Hepatocyte (in vitro differentiated cells): Measurements from ENCODE around the gene OSMR. TPM values are rescaled to one million over a fixed set of nuclear protein-coding genes. Genes with fewer than 3 reads are reported as not detected.

ENCODE experiments used
- DNase-seq: peaks from one replicate; pipeline ENCODE4 v3.0.0-alpha.2; 2016; ENCODE audit warnings: low spot score
- H2AFZ ChIP-seq: fragments of 200-600 bp; sonication (generic); 2 replicates; pipeline ENCODE4 v1.6.0; 2016; ENCODE audit warnings: antibody characterized with exemption, mild to moderate bottlenecking
- H3K27ac ChIP-seq: fragments of 200-600 bp; sonication (generic); 2 replicates; pipeline ENCODE4 v1.5.1; 2016; ENCODE audit warnings: mild to moderate bottlenecking
- H3K27me3 ChIP-seq: fragments of 200-600 bp; sonication (generic); 2 replicates; pipeline ENCODE4 v1.6.1; 2016
- H3K36me3 ChIP-seq: fragments of 200-600 bp; sonication (generic); replicated peaks from 2 replicates; pipeline ENCODE4 v1.5.1; 2016; ENCODE audit warnings: low read depth; ENCODE audit not compliant: insufficient read depth
- H3K4me1 ChIP-seq: fragments of 200-600 bp; sonication (generic); 2 replicates; pipeline ENCODE4 v1.5.1; 2016; ENCODE audit warnings: mild to moderate bottlenecking, moderate library complexity; ENCODE audit not compliant: insufficient read depth
- H3K4me2 ChIP-seq: fragments of 200-600 bp; sonication (generic); 2 replicates; pipeline ENCODE4 v1.6.0; 2016
- H3K4me3 ChIP-seq: fragments of 200-600 bp; sonication (generic); 2 replicates; pipeline ENCODE4 v1.5.1; 2016; ENCODE audit warnings: mild to moderate bottlenecking
- H3K79me2 ChIP-seq: fragments of 200-600 bp; sonication (generic); 2 replicates; pipeline ENCODE4 v1.6.0; 2017; ENCODE audit warnings: mild to moderate bottlenecking
- H3K9me2 ChIP-seq: fragments of 200-600 bp; sonication (generic); replicated peaks from 2 replicates; pipeline ENCODE4 v1.6.0; 2017; ENCODE audit warnings: mild to moderate bottlenecking; ENCODE audit not compliant: insufficient read depth
- H3K9me3 ChIP-seq: fragments of 200-600 bp; sonication (generic); 2 replicates; pipeline ENCODE4 v1.5.1; 2016; ENCODE audit warnings: low read depth, mild to moderate bottlenecking
- H4K20me1 ChIP-seq: fragments of 200-600 bp; sonication (generic); 2 replicates; pipeline ENCODE4 v1.6.0; 2016; ENCODE audit warnings: mild to moderate bottlenecking; ENCODE audit not compliant: insufficient read depth, poor library complexity, severe bottlenecking
- CTCF ChIP-seq: fragments of 200-600 bp; sonication (generic); IDR thresholded peaks from 2 replicates; pipeline ENCODE4 v1.5.1; 2016; ENCODE audit warnings: antibody characterized with exemption, mild to moderate bottlenecking; ENCODE audit not compliant: poor library complexity
- EZH2 ChIP-seq: fragments of 200-600 bp; sonication (generic); IDR thresholded peaks from 2 replicates; pipeline ENCODE4 v1.6.1; 2016; ENCODE audit warnings: antibody characterized with exemption, mild to moderate bottlenecking, borderline replicate concordance
- EZH2phosphoT487 ChIP-seq: fragments of 200-600 bp; sonication (generic); IDR thresholded peaks from one replicate; pipeline ENCODE4 v1.6.1; 2018; ENCODE audit warnings: antibody characterized with exemption, mild to moderate bottlenecking, low read depth, moderate library complexity; ENCODE audit not compliant: unreplicated experiment, severe bottlenecking
- WGBS: methylation state at CpG from one replicate; pipeline ENCODE4 v1.1.6; 2016; ENCODE audit warnings: low lambda C conversion rate; ENCODE audit errors: missing lambda C conversion rate; 5-methylcytosine and 5-hydroxymethylcytosine counted together
- polyA plus RNA-seq: library from polyadenylated mRNA; unstranded; fragments of >200 nt; fragmentation: Nextera tagmentation; extraction: Ambion mirVana; gene quantifications from 2 replicates; pipeline ENCODE4 v1.2.1, GENCODE V29; 2016
- total RNA-seq: library from RNA; depleted of rRNA; stranded (reverse); fragments of >200 nt; gene quantifications from 2 replicates; pipeline ENCODE4 v1.2.3, GENCODE V29; 2014

Gene OSMR
- total and polyA plus RNA-seq, 2 experiments from 2014 or later: 15.1 to 17.6 TPM

- Histone ChIP-seq H3K27ac (no peak overlapping the region), H3K4me2 (peak overlapping the region; percentile 18), H3K4me3 (no peak overlapping the region), H3K79me2 (no peaks in the 10 kb centered on the region), H3K27me3 (no peaks in the 10 kb centered on the region), H3K9me2 (no peaks in the 10 kb centered on the region), H3K36me3 (no peaks in the 10 kb centered on the region), H3K4me1 (peaks cover 5% of the 10 kb centered on the region), H2AFZ (no peak overlapping the region), H4K20me1 (no peaks in the 10 kb centered on the region), H3K9me3 (no peaks in the 10 kb centered on the region)
- no peak for DNase-seq
- TF ChIP-seq EZH2 (no peak), CTCF (no peak), EZH2phosphoT487 (no peak)
- WGBS: 68% methylated on average over 3 of the region's 3 CpGs
Observed at GRCh38 chr5:38923661-38924451, 78.0 kb downstream of the OSMR start.

- H3K27me3 ChIP-seq: no peaks in the 10 kb centered on the region
- H3K4me2 ChIP-seq: no peak overlapping the region
- TF ChIP-seq CTCF (no peak), EZH2phosphoT487 (no peak), EZH2 (no peak)
- peak overlapping the region; percentile 38 for H3K27ac ChIP-seq
- H3K4me3 ChIP-seq: no peak overlapping the region
- no peaks in the 10 kb centered on the region for H3K9me3 ChIP-seq
- peak; percentile 11 for DNase-seq
- H3K4me1 ChIP-seq: peaks cover 5% of the 10 kb centered on the region
- 72% methylated on average over 6 of the region's 6 CpGs for WGBS
- H3K9me2 ChIP-seq: no peaks in the 10 kb centered on the region
- H3K36me3 ChIP-seq: no peaks in the 10 kb centered on the region
- no peak overlapping the region for H2AFZ ChIP-seq
- no peaks in the 10 kb centered on the region for H4K20me1 ChIP-seq
- no peaks in the 10 kb centered on the region for H3K79me2 ChIP-seq
Observed at GRCh38 chr5:38925154-38925925, 79.5 kb downstream of the OSMR start.

GRCh38 chr5:38926121-38926520 lies 80.3 kb downstream of the OSMR start:
- Histone ChIP-seq H3K9me3 (no peaks in the 10 kb centered on the region), H3K36me3 (no peaks in the 10 kb centered on the region), H4K20me1 (no peaks in the 10 kb centered on the region), H3K9me2 (no peaks in the 10 kb centered on the region), H3K79me2 (no peaks in the 10 kb centered on the region), H3K4me2 (no peak overlapping the region), H3K4me3 (no peak overlapping the region), H3K27me3 (no peaks in the 10 kb centered on the region), H2AFZ (no peak overlapping the region), H3K27ac (no peak overlapping the region), H3K4me1 (peaks cover 5% of the 10 kb centered on the region)
- WGBS: 89% methylated on average over 3 of the region's 3 CpGs
- TF ChIP-seq EZH2: no peak
- TF ChIP-seq CTCF: no peak
- TF ChIP-seq EZH2phosphoT487: no peak
- no peak for DNase-seq
